HCT116 (cell line): Measurements from ENCODE around the gene PPP2R5C. TPM values are rescaled to one million over a fixed set of nuclear protein-coding genes. Genes with fewer than 3 reads are reported as not detected.
A peak's percentile ranks its signal among the peaks of the same experiment; 100 is the strongest.

ENCODE experiments used
- ATAC-seq: fragments of 200-7000 bp; cut with Tn5 transposase; 2 replicates; pipeline ENCODE4 v1.9.1; 2020; ENCODE audit warnings: mild to moderate bottlenecking, moderate library complexity
- BruUV-seq: library from RNA; stranded (reverse); fragments of 400-500 nt; replicated peaks from 2 replicates; lab custom pipeline; 2021; lab: Mats Ljungman, UMichigan
- CTCF ChIA-PET: fragments of 300-600 bp; sonication (Branson Sonifier 250); formaldehyde crosslinking; loops from one replicate; lab custom pipeline; 2021; ENCODE audit warnings: antibody characterized with exemption; lab: Charles Lee
- POLR2A ChIA-PET: fragments of 300-600, 350-600 bp; sonication (Branson Sonifier 250); formaldehyde crosslinking; loops from one replicate; lab custom pipeline; 2021; ENCODE audit warnings: antibody characterized with exemption; lab: Charles Lee
- RAD21 ChIA-PET, 2 experiments: fragments of 300-600 bp; sonication (Branson Sonifier 250); formaldehyde crosslinking; loops; one replicate each; lab custom pipeline; 2023; ENCODE audit warnings: low total read pairs in 2 of 2; ENCODE audit not compliant: uncharacterized antibody in 2 of 2, unreplicated experiment in 2 of 2, low non-redundant PET in 1 of 2; lab: Charles Lee
- DNase-seq: peaks from one replicate; pipeline ENCODE4 v3.0.0-alpha.2; 2010; ENCODE audit warnings: low read depth, low spot score
- H2AFZ ChIP-seq: fragments of 200-600 bp; shearing (Covaris generic), sonication (generic); 2 replicates; pipeline ENCODE4 v1.6.1; 2017; ENCODE audit warnings: low read depth, mixed run types, mixed read lengths, antibody characterized with exemption, low read length; ENCODE audit not compliant: poor library complexity, severe bottlenecking
- H3K27ac ChIP-seq: 2 replicates; pipeline ENCODE4 v1.5.1; 2012; ENCODE audit warnings: low read depth, low read length
- H3K27me3 ChIP-seq: fragments of 200-600 bp; sonication (generic); 2 replicates; pipeline ENCODE4 v1.6.1; 2016; ENCODE audit warnings: mixed run types, low read length, mixed read lengths; ENCODE audit not compliant: insufficient read depth
- H3K36me3 ChIP-seq, 2 experiments: fragments of 200-500 bp in 1 of 2; fragments of 200-600 bp in 1 of 2; sonication (Bioruptor generic) in 1 of 2; sonication (generic) in 1 of 2; 2 replicates each; pipeline versions ENCODE4 v1.5.1 to v1.6.1; 2014 to 2016; ENCODE audit warnings: low read length in 2 of 2, inconsistent platforms in 1 of 2, mixed read lengths in 1 of 2, mixed run types in 1 of 2; ENCODE audit not compliant: insufficient read depth in 2 of 2, control insufficient read depth in 1 of 2
- H3K4me1 ChIP-seq, 2 experiments: fragments of 200-600 bp in 1 of 2; sonication (generic) in 1 of 2; 2 replicates each; pipeline versions ENCODE4 v1.5.1 to v1.6.1; 2012 to 2017; ENCODE audit warnings: low read length in 2 of 2, inconsistent platforms in 1 of 2, mild to moderate bottlenecking in 1 of 2, mixed read lengths in 1 of 2, mixed run types in 1 of 2, moderate library complexity in 1 of 2; ENCODE audit not compliant: insufficient read depth in 2 of 2, control insufficient read depth in 1 of 2
- H3K4me2 ChIP-seq: fragments of 200-600 bp; sonication (generic); 2 replicates; pipeline ENCODE4 v1.6.1; 2017; ENCODE audit warnings: mixed run types, low read length, mixed read lengths
- H3K4me3 ChIP-seq, 2 experiments: fragments of 200-600 bp in 1 of 2; sonication (generic) in 1 of 2; replicated peaks in 1 of 2; 2 replicates each; pipeline ENCODE4 v1.5.1; 2011 to 2016; ENCODE audit warnings: low read length in 2 of 2, control low read depth in 1 of 2, low read depth in 1 of 2, mild to moderate bottlenecking in 1 of 2, mixed read lengths in 1 of 2, mixed run types in 1 of 2
- H3K79me2 ChIP-seq: fragments of 200-600 bp; sonication (generic); 2 replicates; pipeline ENCODE4 v1.6.1; 2017; ENCODE audit warnings: mild to moderate bottlenecking, mixed run types, low read length, moderate library complexity, mixed read lengths; ENCODE audit not compliant: insufficient read depth
- H3K9ac ChIP-seq: fragments of 200-600 bp; sonication (generic); 2 replicates; pipeline ENCODE4 v1.6.1; 2016; ENCODE audit warnings: low read length, mixed read lengths
- H3K9me2 ChIP-seq: fragments of 200-600 bp; sonication (generic), shearing (Covaris generic); 2 replicates; pipeline ENCODE4 v1.6.1; 2017; ENCODE audit warnings: mixed run types, mild to moderate bottlenecking, moderate library complexity; ENCODE audit not compliant: insufficient read depth
- H3K9me3 ChIP-seq, 2 experiments: fragments of 200-500 bp in 1 of 2; fragments of 200-600 bp in 1 of 2; sonication (Bioruptor generic) in 1 of 2; sonication (generic) in 1 of 2; 2 replicates each; pipeline ENCODE4 v1.6.1; 2014 to 2017; ENCODE audit warnings: low read length in 2 of 2, mixed read lengths in 2 of 2, inconsistent platforms in 1 of 2, low read depth in 1 of 2, mild to moderate bottlenecking in 1 of 2, mixed run types in 1 of 2, moderate library complexity in 1 of 2; ENCODE audit not compliant: control insufficient read depth in 1 of 2, insufficient read depth in 1 of 2
- H4K20me1 ChIP-seq: fragments of 200-600 bp; sonication (generic), shearing (Covaris generic); 2 replicates; pipeline ENCODE4 v1.6.1; 2017; ENCODE audit warnings: mixed run types, mild to moderate bottlenecking, moderate library complexity; ENCODE audit not compliant: insufficient read depth
- ATF3 ChIP-seq: IDR thresholded peaks from 2 replicates; pipeline ENCODE4 v1.6.1; 2012
- CBX3 ChIP-seq: IDR thresholded peaks from 2 replicates; pipeline ENCODE4 v1.6.1; 2012; ENCODE audit warnings: low read depth
- CEBPB ChIP-seq: IDR thresholded peaks from 2 replicates; pipeline ENCODE4 v1.6.1; 2012; ENCODE audit warnings: low read depth
- EZH2 ChIP-seq: fragments of 200-600 bp; sonication (generic); IDR thresholded peaks from 2 replicates; pipeline ENCODE4 v1.6.1; 2017; ENCODE audit warnings: antibody characterized with exemption, mixed run types
- EZH2phosphoT487 ChIP-seq: fragments of 200-600 bp; IDR thresholded peaks from 2 replicates; pipeline ENCODE4 v1.6.1; 2018; ENCODE audit warnings: antibody characterized with exemption, borderline replicate concordance
- FOSL1 ChIP-seq: IDR thresholded peaks from 2 replicates; pipeline ENCODE4 v1.6.1; 2012; ENCODE audit warnings: low read depth
- POLR2A ChIP-seq: IDR thresholded peaks from 2 replicates; pipeline ENCODE4 v1.7.0; 2011; ENCODE audit warnings: borderline replicate concordance; ENCODE audit not compliant: insufficient read depth, insufficient read length; ENCODE audit errors: extremely low read depth
- POLR2AphosphoS5 ChIP-seq: IDR thresholded peaks from 2 replicates; pipeline ENCODE4 v1.6.1; 2011; ENCODE audit warnings: mild to moderate bottlenecking, low read depth, low read length, moderate library complexity
- RAD21 ChIP-seq: IDR thresholded peaks from 2 replicates; pipeline ENCODE4 v1.6.1; 2012; ENCODE audit warnings: low read depth, mild to moderate bottlenecking
- SP1 ChIP-seq: IDR thresholded peaks from 2 replicates; pipeline ENCODE4 v1.6.1; 2012; ENCODE audit warnings: low read depth
- YY1 ChIP-seq: IDR thresholded peaks from 2 replicates; pipeline ENCODE4 v1.6.1; 2011; ENCODE audit warnings: low read length, low read depth, moderate library complexity, mild to moderate bottlenecking; ENCODE audit not compliant: insufficient replicate concordance; ENCODE audit errors: extremely low read depth
- intact Hi-C: fragments of 100-400 bp; cut with micrococcal nuclease; formaldehyde crosslinking; loops from 2 replicates; pipeline ENCODE4 v1.10.0; 2022
- total RNA-seq: library from RNA; stranded (reverse); gene quantifications from one replicate; pipeline ENCODE4 v1.2.1, GENCODE V29; 2021; ENCODE audit not compliant: unreplicated experiment
- TF ChIP-seq, protein P1 (sequence below): IDR thresholded peaks from 2 replicates; pipeline ENCODE4 v1.6.1; 2012; ENCODE audit warnings: low read depth
- TF ChIP-seq, protein P2 (sequence below): IDR thresholded peaks from 2 replicates; pipeline ENCODE4 v1.6.1; 2012

Gene PPP2R5C
- total RNA-seq, 1 experiment from 2014 or later = 117 TPM

DNA sequence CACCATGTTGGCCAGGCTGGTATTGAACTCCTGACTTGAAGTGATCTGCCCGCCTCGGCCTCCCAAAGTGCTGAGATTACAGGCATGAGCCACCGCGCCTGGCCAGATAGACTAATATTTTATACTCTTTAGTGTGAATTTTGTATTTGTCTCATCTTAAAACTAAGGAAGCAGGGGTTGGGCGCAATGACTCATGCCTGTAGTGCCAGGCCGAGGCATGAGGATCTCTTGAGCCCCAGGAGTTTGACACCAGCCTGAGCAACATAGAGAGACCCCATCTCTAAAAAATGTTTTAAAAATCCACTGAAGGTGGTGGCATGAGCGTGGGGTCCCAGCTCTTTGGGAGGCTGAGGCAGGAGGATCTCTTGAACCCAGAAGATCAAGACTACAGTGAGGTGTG is 211.8 kb downstream of the PPP2R5C start:
- TF ChIP-seq POLR2AphosphoS5 (no peak), POLR2A (no peak), YY1 (no peak), EZH2 (no peak), SP1 (no peak), ATF3 (no peak), CEBPB (no peak), RAD21 (no peak), FOSL1 (no peak), CBX3 (no peak), EZH2phosphoT487 (no peak)
- TF ChIP-seq, protein P1, sequence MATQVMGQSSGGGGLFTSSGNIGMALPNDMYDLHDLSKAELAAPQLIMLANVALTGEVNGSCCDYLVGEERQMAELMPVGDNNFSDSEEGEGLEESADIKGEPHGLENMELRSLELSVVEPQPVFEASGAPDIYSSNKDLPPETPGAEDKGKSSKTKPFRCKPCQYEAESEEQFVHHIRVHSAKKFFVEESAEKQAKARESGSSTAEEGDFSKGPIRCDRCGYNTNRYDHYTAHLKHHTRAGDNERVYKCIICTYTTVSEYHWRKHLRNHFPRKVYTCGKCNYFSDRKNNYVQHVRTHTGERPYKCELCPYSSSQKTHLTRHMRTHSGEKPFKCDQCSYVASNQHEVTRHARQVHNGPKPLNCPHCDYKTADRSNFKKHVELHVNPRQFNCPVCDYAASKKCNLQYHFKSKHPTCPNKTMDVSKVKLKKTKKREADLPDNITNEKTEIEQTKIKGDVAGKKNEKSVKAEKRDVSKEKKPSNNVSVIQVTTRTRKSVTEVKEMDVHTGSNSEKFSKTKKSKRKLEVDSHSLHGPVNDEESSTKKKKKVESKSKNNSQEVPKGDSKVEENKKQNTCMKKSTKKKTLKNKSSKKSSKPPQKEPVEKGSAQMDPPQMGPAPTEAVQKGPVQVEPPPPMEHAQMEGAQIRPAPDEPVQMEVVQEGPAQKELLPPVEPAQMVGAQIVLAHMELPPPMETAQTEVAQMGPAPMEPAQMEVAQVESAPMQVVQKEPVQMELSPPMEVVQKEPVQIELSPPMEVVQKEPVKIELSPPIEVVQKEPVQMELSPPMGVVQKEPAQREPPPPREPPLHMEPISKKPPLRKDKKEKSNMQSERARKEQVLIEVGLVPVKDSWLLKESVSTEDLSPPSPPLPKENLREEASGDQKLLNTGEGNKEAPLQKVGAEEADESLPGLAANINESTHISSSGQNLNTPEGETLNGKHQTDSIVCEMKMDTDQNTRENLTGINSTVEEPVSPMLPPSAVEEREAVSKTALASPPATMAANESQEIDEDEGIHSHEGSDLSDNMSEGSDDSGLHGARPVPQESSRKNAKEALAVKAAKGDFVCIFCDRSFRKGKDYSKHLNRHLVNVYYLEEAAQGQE = no peak
- TF ChIP-seq, protein P2, sequence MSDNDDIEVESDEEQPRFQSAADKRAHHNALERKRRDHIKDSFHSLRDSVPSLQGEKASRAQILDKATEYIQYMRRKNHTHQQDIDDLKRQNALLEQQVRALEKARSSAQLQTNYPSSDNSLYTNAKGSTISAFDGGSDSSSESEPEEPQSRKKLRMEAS = no peak
- no TSS peak for BruUV-seq
- H3K9me3 ChIP-seq = no peaks in the 10 kb centered on the region
- intact Hi-C loops = no loop called here
- H3K9ac ChIP-seq = peak overlapping the region; percentile 55
- ChIA-PET RAD21 (no interaction called here), POLR2A (no interaction called here), CTCF (interaction anchor here (1.1 to 2.1 kb wide), 4 partner anchors 12 to 266 kb away, joined by 3 to 7 read pairs (median 4); no protein-coding TSS in a partner anchor)
- peaks cover 26 to 30% of the 10 kb centered on the region in 2 experiments for H3K4me1 ChIP-seq
- H3K79me2 ChIP-seq = peaks cover 76% of the 10 kb centered on the region
- no peak overlapping the region for H2AFZ ChIP-seq
- peak overlapping the region; percentile 75 for H3K4me2 ChIP-seq
- no peaks in the 10 kb centered on the region for H4K20me1 ChIP-seq
- no peak overlapping the region for H3K4me3 ChIP-seq
- H3K36me3 ChIP-seq = peaks cover 12 to 16% of the 10 kb centered on the region in 2 experiments; a peak in 3 of 4 replicates
- H3K27me3 ChIP-seq = no peaks in the 10 kb centered on the region
- no peaks in the 10 kb centered on the region for H3K9me2 ChIP-seq
- DNase-seq (no peak), ATAC-seq (no peak)
- H3K27ac ChIP-seq = peak overlapping the region; percentile 62; the same call in 1 of the 2 replicates
